ENCODE data around the gene LEFTY2.

DNA sequence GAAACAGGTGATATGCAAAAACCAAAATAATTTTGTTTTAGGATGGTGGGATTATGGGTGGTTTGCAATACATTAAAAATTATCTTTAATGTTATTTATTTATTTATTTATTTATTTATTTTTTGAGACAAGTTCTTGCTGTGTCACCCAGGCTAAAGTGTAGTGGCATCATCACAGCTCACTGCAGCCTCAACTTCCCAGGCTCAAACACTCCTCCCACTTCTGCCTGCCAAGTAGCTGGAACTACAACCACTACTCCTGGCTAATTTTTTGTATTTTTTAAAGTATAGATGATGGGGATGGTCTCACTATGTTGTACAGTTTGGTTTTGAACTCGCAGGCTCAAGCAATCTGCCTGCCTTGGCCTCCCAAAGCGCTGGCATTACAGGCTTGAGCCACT is 10.5 kb downstream of the LEFTY2 start:
- no peak for TF ChIP-seq ZNF274 (IDR thresholded peaks at IDR 0.05; ENCODE audit: low read depth, low read length)
- TF ChIP-seq SUZ12 (IDR thresholded peaks at IDR 0.05; ENCODE audit: extremely low read depth, insufficient read depth, insufficient read length) = no peak
- TF ChIP-seq YY1 (IDR thresholded peaks at IDR 0.05; ENCODE audit: insufficient read depth, insufficient read length) = no peak
